Common myeloid progenitor, CD34-positive (primary cell): ENCODE results near the gene DENND5B.

ENCODE experiments used
- CTCF ChIA-PET: fragments of 350-600 bp; sonication (Branson Sonifier 250); formaldehyde crosslinking; loops from one replicate; lab custom pipeline; 2021; ENCODE audit warnings: antibody characterized with exemption; lab: Charles Lee
- POLR2A ChIA-PET: fragments of 350-600 bp; sonication (Branson Sonifier 250); formaldehyde crosslinking; loops from one replicate; lab custom pipeline; 2021; ENCODE audit warnings: antibody characterized with exemption; lab: Charles Lee
- DNase-seq, 3 donors: peaks; one replicate each; pipeline versions ENCODE4 v3.0.0 to v3.0.0-alpha.2; 2013
- H3K27ac ChIP-seq, 2 experiments: 1 replicate in 1 of 2; 2 replicates in 1 of 2; pipeline ENCODE4 v1.7.0; 2013; ENCODE audit warnings: inconsistent platforms in 2 of 2, low read length in 2 of 2, mild to moderate bottlenecking in 2 of 2, low read depth in 1 of 2, moderate library complexity in 1 of 2; ENCODE audit not compliant: severe bottlenecking in 2 of 2, insufficient read depth in 1 of 2, poor library complexity in 1 of 2
- H3K27me3 ChIP-seq, 5 experiments: replicated peaks in 2 of 5; 1 replicate in 3 of 5; 2 replicates in 2 of 5; pipeline versions ENCODE4 v1.6.1 to v1.7.0; 2013; ENCODE audit warnings: low read length in 4 of 5, mild to moderate bottlenecking in 2 of 5, moderate library complexity in 2 of 5, inconsistent platforms in 1 of 5; ENCODE audit not compliant: insufficient read depth in 5 of 5, control insufficient read depth in 4 of 5
- H3K36me3 ChIP-seq, 4 experiments: 1 replicate in 2 of 4; 2 replicates in 2 of 4; pipeline versions ENCODE4 v1.6.1 to v1.7.0; 2013; ENCODE audit warnings: low read length in 3 of 4, control low read depth in 1 of 4, mild to moderate bottlenecking in 1 of 4; ENCODE audit not compliant: control insufficient read depth in 4 of 4, insufficient read depth in 4 of 4
- H3K4me1 ChIP-seq, 4 experiments: 1 replicate in 3 of 4; 2 replicates in 1 of 4; pipeline versions ENCODE4 v1.6.1 to v1.7.1; 2013; ENCODE audit warnings: low read length in 3 of 4, mild to moderate bottlenecking in 3 of 4, control low read depth in 1 of 4, inconsistent platforms in 1 of 4, moderate library complexity in 1 of 4; ENCODE audit not compliant: control insufficient read depth in 4 of 4, insufficient read depth in 4 of 4; ENCODE audit errors: control extremely low read depth in 1 of 4
- H3K4me3 ChIP-seq, 7 experiments: 1 replicate in 4 of 7; 2 replicates in 3 of 7; pipeline versions ENCODE4 v1.5.1 to v1.7.0; 2013; ENCODE audit warnings: mild to moderate bottlenecking in 7 of 7, low read length in 6 of 7, moderate library complexity in 6 of 7, inconsistent platforms in 2 of 7, low read depth in 2 of 7, control low read depth in 1 of 7; ENCODE audit not compliant: insufficient read depth in 4 of 7, control insufficient read depth in 1 of 7; ENCODE audit errors: extremely low read depth in 1 of 7
- H3K9me3 ChIP-seq, 5 experiments: 1 replicate in 4 of 5; 2 replicates in 1 of 5; pipeline versions ENCODE4 v1.6.1 to v1.7.1; 2013; ENCODE audit warnings: low read length in 4 of 5, mild to moderate bottlenecking in 2 of 5, inconsistent platforms in 1 of 5, low read depth in 1 of 5, moderate library complexity in 1 of 5; ENCODE audit not compliant: control insufficient read depth in 4 of 5, insufficient read depth in 2 of 5; ENCODE audit errors: control extremely low read depth in 1 of 5
- WGBS: methylation state at CpG from one replicate; pipeline ENCODE4 v1.1.5; 2013; ENCODE audit not compliant: insufficient coverage; 5-methylcytosine and 5-hydroxymethylcytosine counted together

The DENND5B gene

DNA sequence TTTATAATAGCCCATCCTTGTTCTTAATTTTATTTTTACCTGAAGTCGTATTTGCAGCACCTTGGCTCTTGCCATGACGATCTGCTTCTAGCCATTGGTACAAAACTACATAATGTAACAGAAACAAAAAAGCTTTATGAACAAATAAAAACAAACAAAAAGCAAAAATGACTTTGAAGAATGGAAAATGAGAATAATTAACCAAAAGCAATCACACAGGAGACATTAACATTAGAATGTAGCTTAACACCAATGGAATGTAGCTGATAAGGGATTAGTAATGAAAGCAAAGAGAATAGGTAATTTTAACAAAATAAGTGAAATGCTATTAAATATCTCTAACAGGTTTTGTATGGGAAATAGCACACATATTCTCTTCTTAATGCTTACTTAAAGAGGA is 91.4 kb downstream of the DENND5B start:
- DNase-seq = no peak
- CTCF ChIA-PET = interaction anchor here (1.7 kb wide), 1 partner anchor 11 kb away, joined by 5 read pairs; no protein-coding TSS in a partner anchor
- no peak overlapping the region for H3K4me3 ChIP-seq
- peaks cover 0 to 2% (median 0%) of the 10 kb centered on the region in 4 experiments for H3K36me3 ChIP-seq
- H3K9me3 ChIP-seq = peaks cover 0 to 4% (median 0%) of the 10 kb centered on the region in 5 experiments
- POLR2A ChIA-PET = no interaction called here
- H3K4me1 ChIP-seq = no peaks in the 10 kb centered on the region
- WGBS = no CpG with 5 or more reads among the region's 2 CpGs
- H3K27me3 ChIP-seq = no peaks in the 10 kb centered on the region
- H3K27ac ChIP-seq = no peak overlapping the region

DNA sequence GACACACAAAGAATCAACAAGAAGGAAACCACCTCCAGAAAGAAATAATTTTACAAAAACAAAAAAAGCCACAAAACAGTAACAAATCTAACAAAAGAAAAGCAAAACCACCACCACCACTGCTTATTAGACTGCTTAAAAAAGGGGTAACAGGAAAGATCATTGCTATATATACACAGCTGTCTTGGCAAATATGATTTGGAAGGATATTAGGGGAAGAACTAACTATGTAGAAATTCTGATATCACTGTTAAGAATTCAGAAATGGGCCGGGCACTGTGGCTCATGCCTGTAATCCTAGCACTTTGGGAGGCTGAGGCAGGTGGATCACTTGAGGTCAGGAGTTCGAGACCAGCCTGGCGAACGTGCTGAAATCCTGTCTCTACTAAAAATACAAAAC is 92.5 kb downstream of the DENND5B start:
- no peaks in the 10 kb centered on the region for H3K4me1 ChIP-seq
- DNase-seq = no peak
- no peaks in the 10 kb centered on the region for H3K27me3 ChIP-seq
- H3K36me3 ChIP-seq = peaks cover 0 to 3% (median under 1%) of the 10 kb centered on the region in 4 experiments
- ChIA-PET CTCF (interaction anchor here (1.7 kb wide), 1 partner anchor 12 kb away, joined by 5 read pairs; no protein-coding TSS in a partner anchor), POLR2A (no interaction called here)
- peaks cover 0 to 2% (median 0%) of the 10 kb centered on the region in 5 experiments for H3K9me3 ChIP-seq
- no peak overlapping the region for H3K4me3 ChIP-seq
- WGBS = 100% methylated on average over 3 of the region's 4 CpGs
- H3K27ac ChIP-seq = no peak overlapping the region

DNA sequence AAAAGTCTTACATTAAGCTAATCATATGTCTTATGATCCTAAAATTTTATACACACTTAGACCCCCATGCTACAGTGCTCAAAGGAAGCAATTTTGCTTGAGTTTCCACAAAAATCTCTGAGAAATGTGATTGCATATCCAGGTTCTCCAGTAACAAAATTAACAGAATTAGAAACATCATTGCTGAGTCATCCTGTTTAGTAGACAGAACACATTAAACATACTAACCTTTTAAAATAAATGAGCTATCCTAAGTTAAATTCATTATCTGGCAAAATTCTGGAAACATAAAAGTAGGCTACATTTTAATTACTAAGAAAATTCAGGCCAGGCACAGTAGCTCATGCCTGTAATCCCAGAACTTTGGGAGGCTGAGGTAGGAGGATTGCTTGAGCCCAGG is 94.7 kb downstream of the DENND5B start:
- Histone ChIP-seq H3K4me1 (no peaks in the 10 kb centered on the region), H3K4me3 (no peak overlapping the region), H3K27ac (no peak overlapping the region), H3K27me3 (no peaks in the 10 kb centered on the region), H3K36me3 (peaks cover 0 to 3% (median under 1%) of the 10 kb centered on the region in 4 experiments), H3K9me3 (peaks cover 0 to 2% (median 0%) of the 10 kb centered on the region in 5 experiments)
- POLR2A ChIA-PET = no interaction called here
- no peak for DNase-seq
- CTCF ChIA-PET = interaction anchor here (1.0 kb wide), 1 partner anchor 9 kb away, joined by 3 read pairs; no protein-coding TSS in a partner anchor

DNA sequence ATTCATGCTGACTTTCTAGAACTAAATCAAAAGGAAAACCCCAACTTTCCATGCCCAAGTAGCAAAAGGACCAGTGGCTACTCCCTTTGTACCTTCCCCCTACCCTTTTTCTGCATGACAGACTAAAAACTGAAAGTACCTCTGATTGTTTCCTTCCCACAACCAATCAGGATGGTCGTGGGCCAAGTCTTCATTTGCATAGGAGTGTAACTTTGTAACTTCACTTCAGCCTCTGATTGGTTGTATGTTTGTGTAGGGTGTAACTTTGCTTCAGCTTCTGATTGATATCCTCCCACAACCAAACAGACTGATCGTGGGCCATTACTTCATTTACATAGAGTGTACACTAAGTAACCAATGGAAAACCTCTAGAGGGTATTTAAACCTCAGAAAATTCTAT is 96.5 kb downstream of the DENND5B start:
- Histone ChIP-seq H3K36me3 (peaks cover 0 to 4% (median 1%) of the 10 kb centered on the region in 4 experiments), H3K27me3 (no peaks in the 10 kb centered on the region), H3K9me3 (no peaks in the 10 kb centered on the region), H3K27ac (no peak overlapping the region), H3K4me3 (no peak overlapping the region), H3K4me1 (no peaks in the 10 kb centered on the region)
- no peak for DNase-seq
- ChIA-PET POLR2A (no interaction called here), CTCF (no interaction called here)
- no CpG with 5 or more reads among the region's 2 CpGs for WGBS

DNA sequence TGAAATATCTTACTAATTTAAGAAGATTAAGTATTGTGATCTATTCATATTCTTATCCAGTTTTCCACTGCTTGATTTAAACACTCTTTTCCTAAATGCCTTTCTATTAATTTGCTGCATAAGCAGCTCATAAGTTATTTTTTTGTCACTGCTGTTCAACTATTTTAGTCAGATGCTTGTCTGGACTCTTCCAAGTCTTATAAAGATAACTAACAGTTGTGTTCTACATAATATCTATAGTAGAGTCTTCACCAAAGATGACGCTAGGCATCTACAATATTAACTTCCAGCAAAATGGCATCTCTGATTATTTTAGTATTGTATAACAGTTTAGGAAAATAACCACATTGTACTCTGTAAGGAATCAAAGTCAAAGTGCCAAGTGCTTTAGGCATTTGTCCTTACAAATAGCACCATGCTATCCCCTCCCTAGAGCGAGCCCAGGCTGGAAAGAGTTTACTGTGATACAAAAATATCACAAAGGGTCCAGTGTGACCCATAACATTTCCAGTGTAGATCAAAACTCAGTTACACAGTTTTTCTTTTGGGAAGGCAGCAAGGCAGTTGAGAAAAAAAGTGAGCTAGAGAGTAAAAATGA is 98.2 kb downstream of the DENND5B start:
- WGBS = no CpG with 5 or more reads among the region's 2 CpGs
- CTCF ChIA-PET = interaction anchor here (1.5 kb wide), 1 partner anchor 10 kb away, joined by 5 read pairs; no protein-coding TSS in a partner anchor
- no peak for DNase-seq
- H3K27me3 ChIP-seq = no peaks in the 10 kb centered on the region
- no peak overlapping the region for H3K4me3 ChIP-seq
- H3K9me3 ChIP-seq = no peaks in the 10 kb centered on the region
- H3K4me1 ChIP-seq = no peaks in the 10 kb centered on the region
- no peak overlapping the region for H3K27ac ChIP-seq
- H3K36me3 ChIP-seq = peaks cover 0 to 4% (median 3%) of the 10 kb centered on the region in 4 experiments
- POLR2A ChIA-PET = no interaction called here

DNA sequence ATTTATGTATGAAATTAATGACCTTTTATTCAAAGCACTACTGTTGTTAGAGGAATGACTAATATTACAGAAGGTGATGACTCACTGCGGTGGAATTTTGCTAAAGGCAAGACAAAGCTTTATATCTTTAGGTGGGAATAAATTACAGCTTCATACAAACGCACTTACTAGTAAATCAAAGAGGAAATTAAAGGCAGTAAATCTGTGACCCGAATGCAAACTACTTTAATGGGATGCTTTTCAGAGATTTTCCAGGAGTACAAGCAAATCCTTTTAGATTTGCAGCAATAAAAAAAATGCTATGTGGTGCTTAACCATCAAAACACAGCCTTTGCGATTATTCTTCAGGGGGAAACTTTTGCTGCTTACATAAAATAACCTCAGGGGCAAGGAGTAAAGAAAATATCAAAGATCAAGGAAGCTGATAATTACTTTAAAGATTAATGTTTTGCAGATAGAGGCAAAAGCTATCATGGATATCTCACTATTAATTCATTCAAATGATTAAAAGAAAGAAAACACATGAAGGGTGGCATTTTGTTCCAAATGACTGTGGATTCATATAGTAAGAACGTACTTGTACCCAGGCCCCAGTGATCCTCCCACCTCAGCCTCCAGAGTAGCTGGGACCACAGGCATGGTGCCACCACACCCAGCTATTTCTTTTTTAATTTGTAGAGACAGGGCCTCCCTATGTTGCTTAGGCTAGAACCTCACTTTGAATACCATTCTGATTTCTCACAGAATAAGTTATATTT is 98.9 kb downstream of the DENND5B start:
- CTCF ChIA-PET = interaction anchor here (1.5 kb wide), 1 partner anchor 10 kb away, joined by 5 read pairs; no protein-coding TSS in a partner anchor
- no peaks in the 10 kb centered on the region for H3K27me3 ChIP-seq
- H3K9me3 ChIP-seq = no peaks in the 10 kb centered on the region
- H3K4me1 ChIP-seq = no peaks in the 10 kb centered on the region
- H3K27ac ChIP-seq = no peak overlapping the region
- DNase-seq = no peak
- POLR2A ChIA-PET = no interaction called here
- WGBS = 100% methylated on average over 1 of the region's 5 CpGs
- H3K4me3 ChIP-seq = no peak overlapping the region
- H3K36me3 ChIP-seq = peaks cover 0 to 4% (median 3%) of the 10 kb centered on the region in 4 experiments
